Heart left ventricle (tissue), 13 donors: ENCODE results near the gene PGS1.

ENCODE experiments used
- POLR2A ChIP-seq, 2 donors: fragments of 450-650 bp; IDR thresholded peaks; one replicate each; pipeline ENCODE4 v1.6.1; 2017; ENCODE audit warnings: antibody characterized with exemption in 2 of 2, mild to moderate bottlenecking in 2 of 2, moderate library complexity in 2 of 2
- TF ChIP-seq, protein P1 (sequence below), 12 donors: fragments of 200-600 bp; sonication (generic) in 4 of 12; IDR thresholded peaks; one replicate each; pipeline versions ENCODE4 v1.5.0 to v1.8.0; 2018 to 2022; ENCODE audit warnings: antibody characterized with exemption in 12 of 12, mild to moderate bottlenecking in 5 of 12
- donor health status: ischemic (EF 13 %, LVEDD 7.1; RV severe dilation, severe dysfunction).
- donor health status: DM: no; HTN: yes; CAD: no.
- donor health status: DM: no; HTN: no; CAD: no.
- donor health status: ischemic (EF 25% LVEDD 6.9; RV normal size, moderate dysfunction).
- donor health status: ischemic (EF 25% LVEDD 5.7; RV mildly dilated, moderate dysfunction).
- donor health status: ischemic (EF 35%, LVEDD 5.7; RV mildly dilated, moderate dysfunction).
- donor health status: nonischemic (EF 11% LVEDD 7.7; RV severe dilation, severe dysfunction).
- donor health status: DM: yes; HTN: yes; CAD: no.
- donor health status: PGD.
- donor health status: ischemic (EF 29% LVEDD 5.4; RV normal size, mild dysfunction).
- donor health status: nonischemic (EF 23%, LVEDD 6.1; RV moderate dilation, normal function).

- TF ChIP-seq, protein P1, sequence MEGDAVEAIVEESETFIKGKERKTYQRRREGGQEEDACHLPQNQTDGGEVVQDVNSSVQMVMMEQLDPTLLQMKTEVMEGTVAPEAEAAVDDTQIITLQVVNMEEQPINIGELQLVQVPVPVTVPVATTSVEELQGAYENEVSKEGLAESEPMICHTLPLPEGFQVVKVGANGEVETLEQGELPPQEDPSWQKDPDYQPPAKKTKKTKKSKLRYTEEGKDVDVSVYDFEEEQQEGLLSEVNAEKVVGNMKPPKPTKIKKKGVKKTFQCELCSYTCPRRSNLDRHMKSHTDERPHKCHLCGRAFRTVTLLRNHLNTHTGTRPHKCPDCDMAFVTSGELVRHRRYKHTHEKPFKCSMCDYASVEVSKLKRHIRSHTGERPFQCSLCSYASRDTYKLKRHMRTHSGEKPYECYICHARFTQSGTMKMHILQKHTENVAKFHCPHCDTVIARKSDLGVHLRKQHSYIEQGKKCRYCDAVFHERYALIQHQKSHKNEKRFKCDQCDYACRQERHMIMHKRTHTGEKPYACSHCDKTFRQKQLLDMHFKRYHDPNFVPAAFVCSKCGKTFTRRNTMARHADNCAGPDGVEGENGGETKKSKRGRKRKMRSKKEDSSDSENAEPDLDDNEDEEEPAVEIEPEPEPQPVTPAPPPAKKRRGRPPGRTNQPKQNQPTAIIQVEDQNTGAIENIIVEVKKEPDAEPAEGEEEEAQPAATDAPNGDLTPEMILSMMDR (IDR thresholded peaks at IDR 0.05) = no peak
- TF ChIP-seq POLR2A (IDR thresholded peaks at IDR 0.05) = no peak
These were observed 37.6 kb downstream of the PGS1 start for GRCh38 chr17:78415821-78416711.
